Neural cell (in vitro differentiated cells): Measurements from ENCODE around the gene NKAIN2.

Experiments used
- EZH2 ChIP-seq: fragments of 200-600, 300-800 bp; shearing (Covaris generic), sonication (generic); IDR thresholded peaks from 2 replicates; pipeline ENCODE4 v1.6.1; 2014; ENCODE audit warnings: antibody characterized with exemption, low read length, borderline replicate concordance, mild to moderate bottlenecking; ENCODE audit not compliant: insufficient read depth, poor library complexity, severe bottlenecking
- POLR2AphosphoS5 ChIP-seq: IDR thresholded peaks from 2 replicates; pipeline ENCODE4 v1.6.1; 2012
- RAD21 ChIP-seq: fragments of 450-650 bp; conservative IDR thresholded peaks from 2 replicates; pipeline ENCODE4 v1.6.1; 2014; ENCODE audit warnings: antibody characterized with exemption, mild to moderate bottlenecking, moderate library complexity
- SMC3 ChIP-seq: fragments of 450-650 bp; conservative IDR thresholded peaks from 2 replicates; pipeline ENCODE4 v1.6.1; 2014; ENCODE audit warnings: antibody characterized with exemption, mild to moderate bottlenecking, moderate library complexity; ENCODE audit not compliant: poor library complexity
- TAF1 ChIP-seq: IDR thresholded peaks from 2 replicates; pipeline ENCODE4 v1.6.1; 2012; ENCODE audit warnings: low read depth
- TF ChIP-seq, protein P1 (sequence below): fragments of 450-650 bp; IDR thresholded peaks from 2 replicates; pipeline ENCODE4 v1.5.1; 2014; ENCODE audit warnings: antibody characterized with exemption, mild to moderate bottlenecking, moderate library complexity; ENCODE audit not compliant: poor library complexity, severe bottlenecking

- TF ChIP-seq, protein P1, sequence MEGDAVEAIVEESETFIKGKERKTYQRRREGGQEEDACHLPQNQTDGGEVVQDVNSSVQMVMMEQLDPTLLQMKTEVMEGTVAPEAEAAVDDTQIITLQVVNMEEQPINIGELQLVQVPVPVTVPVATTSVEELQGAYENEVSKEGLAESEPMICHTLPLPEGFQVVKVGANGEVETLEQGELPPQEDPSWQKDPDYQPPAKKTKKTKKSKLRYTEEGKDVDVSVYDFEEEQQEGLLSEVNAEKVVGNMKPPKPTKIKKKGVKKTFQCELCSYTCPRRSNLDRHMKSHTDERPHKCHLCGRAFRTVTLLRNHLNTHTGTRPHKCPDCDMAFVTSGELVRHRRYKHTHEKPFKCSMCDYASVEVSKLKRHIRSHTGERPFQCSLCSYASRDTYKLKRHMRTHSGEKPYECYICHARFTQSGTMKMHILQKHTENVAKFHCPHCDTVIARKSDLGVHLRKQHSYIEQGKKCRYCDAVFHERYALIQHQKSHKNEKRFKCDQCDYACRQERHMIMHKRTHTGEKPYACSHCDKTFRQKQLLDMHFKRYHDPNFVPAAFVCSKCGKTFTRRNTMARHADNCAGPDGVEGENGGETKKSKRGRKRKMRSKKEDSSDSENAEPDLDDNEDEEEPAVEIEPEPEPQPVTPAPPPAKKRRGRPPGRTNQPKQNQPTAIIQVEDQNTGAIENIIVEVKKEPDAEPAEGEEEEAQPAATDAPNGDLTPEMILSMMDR = no peak
- no peak for TF ChIP-seq EZH2
- no peak for TF ChIP-seq SMC3
- no peak for TF ChIP-seq RAD21
- no peak for TF ChIP-seq TAF1
- no peak for TF ChIP-seq POLR2AphosphoS5
Observed at GRCh38 chr6:124557873-124558272, 754.2 kb downstream of the NKAIN2 start.
